RWPE2 (cell line): ENCODE data around the gene PTPRT.

Experiments
- ATAC-seq: fragments of 200-7000 bp; cut with Tn5 transposase; 3 replicates; pipeline ENCODE4 v1.9.1; 2021; ENCODE audit warnings: low read depth
- DNase-seq: peaks from one replicate; pipeline ENCODE4 v3.0.0-alpha.2; 2020; ENCODE audit warnings: low spot score
- H3K27ac ChIP-seq: fragments of 450-650 bp; 2 replicates; pipeline ENCODE4 v1.5.1; 2017; ENCODE audit warnings: mild to moderate bottlenecking; ENCODE audit not compliant: poor library complexity, severe bottlenecking
- H3K27me3 ChIP-seq: fragments of 250-450 bp; sonication (Bioruptor Pico); 2 replicates; pipeline ENCODE4 v1.5.1; 2021; ENCODE audit warnings: mild to moderate bottlenecking, moderate library complexity; ENCODE audit not compliant: insufficient read depth, poor library complexity, severe bottlenecking
- H3K36me3 ChIP-seq: fragments of 250-450 bp; sonication (Bioruptor Pico); 2 replicates; pipeline ENCODE4 v1.5.1; 2020; ENCODE audit warnings: low read depth, mild to moderate bottlenecking, moderate library complexity
- H3K4me1 ChIP-seq: fragments of 250-450 bp; sonication (Bioruptor Pico); 2 replicates; pipeline ENCODE4 v1.5.1; 2021; ENCODE audit warnings: mild to moderate bottlenecking, moderate library complexity; ENCODE audit not compliant: insufficient read depth, poor library complexity, severe bottlenecking
- H3K4me3 ChIP-seq: fragments of 250-450 bp; sonication (Bioruptor Pico); 2 replicates; pipeline ENCODE4 v1.5.1; 2021; ENCODE audit warnings: mild to moderate bottlenecking, moderate library complexity; ENCODE audit not compliant: severe bottlenecking
- H3K9me3 ChIP-seq: fragments of 250-450 bp; sonication (Bioruptor Pico); 2 replicates; pipeline ENCODE4 v1.5.1; 2021; ENCODE audit warnings: mild to moderate bottlenecking, moderate library complexity; ENCODE audit not compliant: severe bottlenecking
- CTCF ChIP-seq: fragments of 450-650 bp; IDR thresholded peaks from one replicate; pipeline ENCODE4 v1.5.1; 2017; ENCODE audit warnings: mild to moderate bottlenecking, moderate library complexity; ENCODE audit not compliant: poor library complexity, severe bottlenecking

PTPRT gene

GRCh38 chr20:42444799-42445198 lies 744.9 kb downstream of the PTPRT start:
- Histone ChIP-seq H3K4me1 (no peaks in the 10 kb centered on the region), H3K9me3 (no peaks in the 10 kb centered on the region), H3K4me3 (no peak overlapping the region), H3K27ac (no peak overlapping the region), H3K36me3 (no peaks in the 10 kb centered on the region), H3K27me3 (peaks cover 8% of the 10 kb centered on the region)
- no peak for TF ChIP-seq CTCF
- no peak for ATAC-seq
- no peak for DNase-seq

- TF ChIP-seq CTCF: no peak
- DNase-seq: no peak
- no peaks in the 10 kb centered on the region for H3K9me3 ChIP-seq
- no peak overlapping the region for H3K27ac ChIP-seq
- no peak for ATAC-seq
- H3K36me3 ChIP-seq: no peaks in the 10 kb centered on the region
- peaks cover 8% of the 10 kb centered on the region for H3K27me3 ChIP-seq
- H3K4me3 ChIP-seq: no peak overlapping the region
- no peaks in the 10 kb centered on the region for H3K4me1 ChIP-seq
Measured at GRCh38 chr20:42443200-42443599, 746.5 kb downstream of the PTPRT start.

GRCh38 chr20:42442716-42443115 lies 747.0 kb downstream of the PTPRT start:
- H3K4me1 ChIP-seq: no peaks in the 10 kb centered on the region
- no peak overlapping the region for H3K4me3 ChIP-seq
- TF ChIP-seq CTCF: no peak
- ATAC-seq: no peak
- H3K9me3 ChIP-seq: no peaks in the 10 kb centered on the region
- no peak for DNase-seq
- peaks cover 8% of the 10 kb centered on the region for H3K27me3 ChIP-seq
- H3K36me3 ChIP-seq: no peaks in the 10 kb centered on the region
- no peak overlapping the region for H3K27ac ChIP-seq

- Histone ChIP-seq H3K9me3 (no peaks in the 10 kb centered on the region), H3K4me1 (no peaks in the 10 kb centered on the region), H3K27me3 (peaks cover 8% of the 10 kb centered on the region), H3K27ac (no peak overlapping the region), H3K4me3 (no peak overlapping the region), H3K36me3 (no peaks in the 10 kb centered on the region)
- no peak for TF ChIP-seq CTCF
- ATAC-seq: peak; percentile 20; the same call in 1 of the 3 replicates
- no peak for DNase-seq
Measured at GRCh38 chr20:42441864-42442331, 747.8 kb downstream of the PTPRT start.

- no peak overlapping the region for H3K27ac ChIP-seq
Measured at GRCh38 chr20:42441196-42441863, 748.4 kb downstream of the PTPRT start.

More at GRCh38 chr20:42441196-42441863, 748.4 kb downstream of the PTPRT start:
- Histone ChIP-seq H3K9me3 (no peaks in the 10 kb centered on the region), H3K4me3 (no peak overlapping the region), H3K36me3 (no peaks in the 10 kb centered on the region), H3K27me3 (peaks cover 6% of the 10 kb centered on the region), H3K4me1 (no peaks in the 10 kb centered on the region)
- no peak for DNase-seq
- no peak; the same call in 2 of the 3 replicates for ATAC-seq
- TF ChIP-seq CTCF: no peak
